H1 (cell line): ENCODE measurements around the gene CXXC5. TPM values are rescaled to one million over a fixed set of nuclear protein-coding genes. Genes with fewer than 3 reads are reported as not detected.
"Not testable (repeated sequence)": the region's sequence is repeated elsewhere in the genome, so short reads cannot be mapped to it uniquely, and the experiment has no call there.

Source experiments
- CTCF ChIA-PET: fragments of 300-600 bp; sonication (Branson Sonifier 250); formaldehyde crosslinking; loops from one replicate; lab custom pipeline; 2021; ENCODE audit not compliant: partially characterized antibody; lab: Charles Lee
- POLR2A ChIA-PET: fragments of 300-600 bp; sonication (Branson Sonifier 250); formaldehyde crosslinking; loops from one replicate; lab custom pipeline; 2021; ENCODE audit warnings: inconsistent platforms; ENCODE audit not compliant: partially characterized antibody; lab: Charles Lee
- DNase-seq, 2 experiments: peaks; one replicate each; pipeline versions ENCODE4 v3.0.0 to v3.0.0-alpha.2; 2010 to 2022; ENCODE audit warnings: low spot score in 2 of 2, low read depth in 1 of 2, mixed read lengths in 1 of 2
- FAIRE-seq: peaks from 2 replicates; lab custom pipeline; 2011; peaks lifted over from hg19 to GRCh38; lab: Jason Lieb, UNC
- H2AFZ ChIP-seq: 2 replicates; pipeline ENCODE4 v1.8.1; 2012; ENCODE audit warnings: low read length, inconsistent platforms
- H2AK5ac ChIP-seq: 2 replicates; pipeline ENCODE4 v1.6.1; 2013; ENCODE audit warnings: low read depth, low read length
- H2BK120ac ChIP-seq: replicated peaks from 2 replicates; pipeline ENCODE3; 2013; ENCODE audit warnings: low read depth, low read length, inconsistent platforms
- H2BK12ac ChIP-seq: 2 replicates; pipeline ENCODE4 v1.6.1; 2013; ENCODE audit warnings: low read depth, low read length
- H2BK15ac ChIP-seq: 2 replicates; pipeline ENCODE4 v1.6.1; 2013; ENCODE audit warnings: low read length
- H2BK20ac ChIP-seq: 2 replicates; pipeline ENCODE4 v1.6.1; 2013; ENCODE audit warnings: low read length
- H2BK5ac ChIP-seq: 2 replicates; pipeline ENCODE4 v1.6.1; 2013; ENCODE audit warnings: low read depth, low read length
- H3K14ac ChIP-seq: 2 replicates; pipeline ENCODE4 v1.6.1; 2013; ENCODE audit warnings: inconsistent platforms; ENCODE audit not compliant: insufficient read length
- H3K18ac ChIP-seq: 2 replicates; pipeline ENCODE4 v1.6.1; 2013; ENCODE audit warnings: low read length; ENCODE audit errors: extremely low read depth
- H3K23ac ChIP-seq: 2 replicates; pipeline ENCODE4 v1.6.1; 2013; ENCODE audit warnings: inconsistent platforms; ENCODE audit not compliant: insufficient read length
- H3K23me2 ChIP-seq: 2 replicates; pipeline ENCODE4 v1.6.1; 2013; ENCODE audit warnings: low read depth, low read length
- H3K27ac ChIP-seq: 2 replicates; pipeline ENCODE4 v1.6.1; 2011; ENCODE audit warnings: low read depth, low read length, inconsistent platforms
- H3K27me3 ChIP-seq, 4 experiments: replicated peaks in 1 of 4; 1 replicate in 1 of 4; 2 replicates in 3 of 4; pipeline versions ENCODE4 v1.6.1 to v1.8.1; 2011 to 2013; ENCODE audit warnings: low read length in 3 of 4, mild to moderate bottlenecking in 3 of 4, inconsistent platforms in 2 of 4, mixed read lengths in 2 of 4, moderate library complexity in 1 of 4; ENCODE audit not compliant: control insufficient read depth in 3 of 4, insufficient read depth in 3 of 4; ENCODE audit errors: extremely low read depth in 1 of 4
- H3K36me3 ChIP-seq, 4 experiments: 2 replicates each; pipeline versions ENCODE4 v1.6.1 to v1.8.1; 2011 to 2013; ENCODE audit warnings: mild to moderate bottlenecking in 4 of 4, low read length in 3 of 4, moderate library complexity in 2 of 4, control low read depth in 1 of 4, inconsistent platforms in 1 of 4; ENCODE audit not compliant: insufficient read depth in 4 of 4, control insufficient read depth in 2 of 4
- H3K4ac ChIP-seq: replicated peaks from 2 replicates; pipeline ENCODE3; 2013; ENCODE audit warnings: low read length, low read depth, mixed read lengths, inconsistent platforms; ENCODE audit not compliant: insufficient read length
- H3K4me1 ChIP-seq, 4 experiments: replicated peaks in 1 of 4; 1 replicate in 1 of 4; 2 replicates in 3 of 4; pipeline versions ENCODE4 v1.6.1 to v1.8.1; 2011 to 2013; ENCODE audit warnings: low read length in 3 of 4, inconsistent platforms in 2 of 4, mixed read lengths in 1 of 4; ENCODE audit not compliant: insufficient read depth in 4 of 4, control insufficient read depth in 3 of 4
- H3K4me2 ChIP-seq, 2 experiments: 2 replicates each; pipeline versions ENCODE4 v1.6.1 to v1.8.1; 2011 to 2013; ENCODE audit warnings: low read depth in 2 of 2, low read length in 2 of 2, control low read depth in 1 of 2, inconsistent platforms in 1 of 2, mild to moderate bottlenecking in 1 of 2; ENCODE audit not compliant: insufficient read depth in 1 of 2
- H3K4me3 ChIP-seq, 4 experiments: fragments of 200-600, 300-600 bp in 1 of 4; sonication (generic), shearing (Covaris generic), sonication (Bioruptor Twin) in 1 of 4; 2 replicates each; pipeline versions ENCODE4 v1.5.1 to v1.8.1; 2011 to 2016; ENCODE audit warnings: low read length in 4 of 4, low read depth in 3 of 4, control low read depth in 2 of 4, inconsistent platforms in 2 of 4, mild to moderate bottlenecking in 2 of 4, mixed read lengths in 1 of 4, moderate library complexity in 1 of 4; ENCODE audit not compliant: insufficient read depth in 2 of 4; ENCODE audit errors: extremely low read depth in 1 of 4
- H3K56ac ChIP-seq: replicated peaks from 2 replicates; pipeline ENCODE3; 2013; ENCODE audit warnings: low read depth, mild to moderate bottlenecking, mixed read lengths, low read length, inconsistent platforms; ENCODE audit not compliant: insufficient read length
- H3K79me1 ChIP-seq: 2 replicates; pipeline ENCODE4 v1.6.1; 2013; ENCODE audit warnings: low read depth, low read length, control low read depth
- H3K79me2 ChIP-seq, 2 experiments: 2 replicates each; pipeline versions ENCODE4 v1.6.1 to v1.8.1; 2012 to 2013; ENCODE audit warnings: low read length in 2 of 2, mild to moderate bottlenecking in 2 of 2, inconsistent platforms in 1 of 2; ENCODE audit not compliant: insufficient read depth in 2 of 2, control insufficient read depth in 1 of 2
- H3K9ac ChIP-seq, 4 experiments: replicated peaks in 1 of 4; 1 replicate in 1 of 4; 2 replicates in 3 of 4; pipeline versions ENCODE4 v1.6.1 to v1.8.1; 2011 to 2013; ENCODE audit warnings: low read depth in 3 of 4, low read length in 3 of 4, control low read depth in 2 of 4, mild to moderate bottlenecking in 2 of 4, moderate library complexity in 2 of 4, inconsistent platforms in 1 of 4; ENCODE audit errors: extremely low read depth in 1 of 4
- H3K9me3 ChIP-seq, 2 experiments: 2 replicates each; pipeline versions ENCODE4 v1.6.1 to v1.8.1; 2012 to 2013; ENCODE audit warnings: mild to moderate bottlenecking in 2 of 2, moderate library complexity in 2 of 2, control low read depth in 1 of 2, inconsistent platforms in 1 of 2, low read depth in 1 of 2, low read length in 1 of 2, mixed read lengths in 1 of 2; ENCODE audit not compliant: insufficient read depth in 2 of 2
- H4K20me1 ChIP-seq, 2 experiments: replicated peaks in 1 of 2; 2 replicates each; pipeline versions ENCODE3 to v1.8.1; 2011 to 2013; ENCODE audit warnings: inconsistent platforms in 2 of 2, low read length in 2 of 2, mild to moderate bottlenecking in 1 of 2; ENCODE audit not compliant: insufficient read depth in 2 of 2, control insufficient read depth in 1 of 2
- H4K5ac ChIP-seq: 2 replicates; pipeline ENCODE4 v1.6.1; 2013; ENCODE audit warnings: low read length, low read depth, mixed read lengths, inconsistent platforms; ENCODE audit not compliant: insufficient read length
- H4K8ac ChIP-seq: 2 replicates; pipeline ENCODE4 v1.8.0; 2013; ENCODE audit warnings: mild to moderate bottlenecking, moderate library complexity, low read length, inconsistent platforms; ENCODE audit not compliant: insufficient read depth; ENCODE audit errors: extremely low read depth
- H4K91ac ChIP-seq: replicated peaks from 2 replicates; pipeline ENCODE3; 2013; ENCODE audit warnings: low read length, mixed read lengths, inconsistent platforms; ENCODE audit not compliant: insufficient read length
- WGBS, 2 experiments: shearing (Covaris generic) in 1 of 2; methylation state at CpG; one replicate each; pipeline versions ENCODE4 v1.1.6 to v1.1.7; 2013 to 2015; ENCODE audit warnings: low lambda C conversion rate in 2 of 2, mixed read lengths in 2 of 2, inconsistent platforms in 1 of 2, low coverage in 1 of 2, missing lambda C conversion rate in 1 of 2; ENCODE audit not compliant: insufficient replicate concordance in 2 of 2, insufficient coverage in 1 of 2, insufficient read length in 1 of 2; ENCODE audit errors: extremely low coverage in 1 of 2, missing lambda C conversion rate in 1 of 2; 5-methylcytosine and 5-hydroxymethylcytosine counted together
- polyA plus RNA-seq, 7 experiments: library from polyadenylated mRNA; depleted of rRNA in 3 of 7; stranded (reverse) in 5 of 7; unstranded in 2 of 7; fragments of >200 nt in 5 of 7; fragments of 200-250 nt in 2 of 7; gene quantifications; 1 replicate in 5 of 7; 2 replicates in 1 of 7; 4 replicates in 1 of 7; pipeline versions ENCODE4 v1.2.1 to v1.2.3, GENCODE V29; 2011 to 2013; ENCODE audit warnings: missing spikeins in 2 of 7, mixed read lengths in 2 of 7
- total RNA-seq: library from RNA; stranded (reverse); fragmentation: NEBNext Ultra II Directional; extraction: Animal tissue kit (Norgen Biotek cat#: 25700); gene quantifications from 2 replicates; pipeline ENCODE4 v1.2.1, GENCODE V29; 2021

The CXXC5 gene
- total and polyA plus RNA-seq, 2 of the 8 experiments (the other 6 are each of a cell fraction or from before 2014, with no cell fraction given) = 61.4 to 74.0 TPM

DNA sequence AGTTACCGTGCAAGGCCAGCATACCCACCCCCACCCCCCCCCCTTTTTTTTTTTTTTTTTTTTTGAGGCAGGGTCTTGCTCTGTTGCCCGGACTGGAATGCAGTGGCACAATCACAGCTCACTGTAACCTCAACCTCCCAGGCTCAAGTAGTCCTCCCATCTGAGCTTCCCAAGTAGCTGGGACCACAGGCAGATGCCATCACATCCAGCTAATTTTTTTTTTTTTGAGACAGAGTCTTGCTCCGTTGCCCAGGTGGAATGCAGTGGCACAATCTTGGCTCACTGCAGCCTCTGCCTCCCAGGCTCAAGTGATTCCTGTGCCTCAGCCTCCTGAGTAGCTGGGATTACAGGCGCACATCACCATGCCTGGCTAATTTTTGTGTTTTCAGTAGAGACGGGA, 22.8 kb upstream of the CXXC5 start:
- not testable (repeated sequence) for H4K91ac ChIP-seq, H3K4me3 ChIP-seq
- POLR2A ChIA-PET = interaction anchor here (0.6 kb wide), 1 partner anchor 55 kb away, joined by 3 read pairs; no protein-coding TSS in a partner anchor

More for the DNA sequence above, 22.8 kb upstream of the CXXC5 start:
- H3K27ac ChIP-seq, H3K18ac ChIP-seq, H3K27me3 ChIP-seq, H3K23me2 ChIP-seq, H2BK5ac ChIP-seq, H3K23ac ChIP-seq, H2BK20ac ChIP-seq, H3K9ac ChIP-seq, H3K56ac ChIP-seq, DNase-seq, H3K79me1 ChIP-seq, H3K9me3 ChIP-seq, H2BK120ac ChIP-seq, H3K4me1 ChIP-seq, H3K4ac ChIP-seq, H2BK15ac ChIP-seq, H4K8ac ChIP-seq, H2BK12ac ChIP-seq, H2AFZ ChIP-seq, FAIRE-seq, H4K5ac ChIP-seq, H3K14ac ChIP-seq, H3K79me2 ChIP-seq, H3K4me2 ChIP-seq, H2AK5ac ChIP-seq, H4K20me1 ChIP-seq: not testable (repeated sequence)
- H3K36me3 ChIP-seq = peaks cover 4 to 65% (median 40%) of the 10 kb centered on the region in 4 experiments
- WGBS, 2 experiments = 87% methylated on average over 4 of the region's 5 CpGs; no CpG with 5 or more reads in 1 of the 2 experiments
- CTCF ChIA-PET = interaction anchor here (0.6 to 2.1 kb wide), 3 partner anchors 8 to 824 kb away, joined by 3 to 10 read pairs (median 4); no protein-coding TSS in a partner anchor
